EH (cell line): ENCODE data around the gene COL18A1.
A peak's percentile ranks its signal among the peaks of the same experiment; 100 is the strongest.

Experiments
- DNase-seq: peaks from one replicate; pipeline ENCODE4 v3.0.0-alpha.2; 2015; ENCODE audit warnings: low read depth

Gene COL18A1

DNA sequence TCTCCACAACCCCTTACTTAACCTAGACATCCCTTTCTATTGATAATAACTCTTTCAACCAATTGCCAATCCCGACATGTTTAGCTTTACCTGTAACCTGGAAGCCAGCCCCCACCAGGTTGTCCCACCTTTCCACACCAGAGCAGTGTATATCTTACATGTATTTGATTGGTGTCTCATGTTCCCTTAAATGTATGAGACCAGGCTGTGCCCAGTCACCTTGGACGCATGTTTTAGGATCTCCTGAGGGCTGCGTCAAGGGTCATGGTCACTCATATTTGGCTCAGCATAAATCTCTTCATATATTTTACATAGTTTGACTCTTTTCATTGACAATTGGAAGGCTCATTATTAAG lies 142.6 kb downstream of the COL18A1 start:
- no peak for DNase-seq

DNA sequence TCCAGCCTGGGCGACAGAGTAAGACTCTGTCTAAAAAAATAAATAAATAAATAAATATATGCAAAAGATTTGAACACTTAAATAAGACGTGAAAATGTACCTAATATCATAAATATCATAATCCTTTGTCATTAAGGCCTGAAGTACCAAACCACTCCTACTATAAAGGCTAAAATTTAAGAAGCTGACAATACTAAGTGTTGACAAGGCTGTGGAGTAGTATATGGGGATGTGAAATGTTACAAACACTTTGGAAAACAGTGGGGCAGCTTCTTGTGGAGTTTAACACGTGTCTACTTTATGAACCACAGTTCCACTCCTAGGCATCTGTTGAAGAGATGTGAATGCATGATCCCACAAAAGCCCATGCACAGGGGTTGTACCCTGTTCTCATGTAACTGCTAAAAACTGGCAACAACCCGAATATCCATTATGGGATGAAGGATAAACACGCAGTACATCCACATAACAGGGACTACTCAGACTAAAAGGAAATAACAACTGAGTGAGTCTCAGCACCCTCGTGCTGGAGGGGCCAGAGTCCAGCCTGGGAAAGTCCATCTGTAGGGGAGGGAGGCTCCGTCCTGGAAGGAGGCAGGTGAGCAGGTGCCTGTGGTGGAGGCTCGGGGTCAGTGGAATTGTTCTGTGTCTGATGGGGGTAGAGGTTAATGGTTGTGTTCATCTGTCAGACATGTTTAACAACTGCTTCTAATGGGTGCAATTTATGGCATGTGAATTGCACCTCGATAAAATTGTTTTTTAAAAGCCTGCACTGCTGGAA lies 143.9 kb downstream of the COL18A1 start:
- DNase-seq = no peak

DNA sequence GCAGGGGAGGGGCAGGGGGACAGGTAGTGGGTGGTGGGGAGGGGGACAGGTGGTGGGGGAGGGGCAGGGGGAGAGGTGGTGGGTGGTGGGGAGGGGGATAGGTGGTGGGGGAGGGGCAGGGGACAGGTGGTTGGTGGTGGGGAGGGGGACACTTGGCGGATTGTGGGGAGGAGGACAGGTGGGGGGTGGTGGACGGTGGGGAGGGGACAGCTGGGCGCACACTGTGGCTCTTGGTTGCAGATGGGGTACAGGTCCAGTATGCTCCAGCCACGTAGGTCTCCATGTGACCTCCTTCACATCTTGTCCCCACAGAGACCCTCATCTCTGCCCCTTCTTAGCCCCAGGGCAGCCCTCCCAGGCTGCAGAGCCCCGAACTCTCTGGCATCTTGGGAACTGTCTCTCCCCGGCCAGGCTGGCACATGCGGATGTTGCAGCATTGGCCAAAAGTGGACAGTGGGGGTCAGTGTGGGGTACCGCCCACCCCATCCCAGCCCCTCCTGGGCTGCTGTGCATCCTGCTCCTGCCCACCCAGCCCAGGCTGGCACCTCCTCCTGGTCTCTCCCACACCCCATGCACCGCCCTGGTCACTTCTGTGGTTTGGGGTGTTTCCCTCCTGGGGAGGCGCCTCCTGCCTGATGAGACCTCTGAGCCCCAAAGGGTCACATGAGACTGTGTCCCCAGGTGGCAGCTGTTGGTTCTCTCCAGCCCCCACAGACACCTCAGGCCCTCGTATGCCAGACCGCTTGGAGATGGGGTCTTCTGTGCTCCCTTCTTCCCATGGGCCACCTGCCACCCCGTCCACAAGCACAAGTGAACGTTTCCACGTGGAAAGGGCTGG lies 144.9 kb downstream of the COL18A1 start:
- DNase-seq = no peak

DNA sequence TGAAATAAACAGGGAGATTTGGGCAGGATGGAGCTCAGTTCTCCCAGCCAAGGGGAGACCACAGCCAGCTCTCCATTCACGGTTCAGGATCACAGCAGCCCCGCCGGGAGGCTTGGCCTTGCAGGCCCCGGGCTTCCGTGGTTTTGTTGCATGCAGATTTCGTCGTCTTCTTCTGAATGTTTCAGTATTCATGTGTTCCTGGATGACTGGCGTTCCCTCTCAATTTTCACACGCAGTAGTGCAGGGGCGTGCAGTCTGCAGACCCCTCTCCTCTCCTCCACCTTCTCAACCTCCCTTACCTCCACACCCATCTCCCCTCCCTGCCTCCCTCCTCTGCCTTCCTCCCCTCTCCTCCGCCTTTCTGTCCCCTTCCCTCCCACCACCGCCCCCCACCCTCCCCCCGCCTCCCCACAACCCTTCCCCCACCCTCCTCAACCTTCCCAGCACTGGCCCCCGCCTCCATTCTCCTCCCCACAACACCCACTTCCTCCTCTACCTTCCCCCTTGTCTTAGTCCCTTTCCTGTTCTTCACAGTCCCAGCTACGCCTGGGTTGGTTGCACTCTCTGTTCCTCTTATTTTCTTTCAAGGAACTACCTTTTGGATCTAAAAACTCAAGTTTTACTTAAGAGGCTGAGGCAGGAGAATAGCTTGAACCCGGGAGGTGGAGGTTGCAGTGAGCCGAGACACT lies 145.7 kb downstream of the COL18A1 start:
- peak; percentile 13 for DNase-seq

DNA sequence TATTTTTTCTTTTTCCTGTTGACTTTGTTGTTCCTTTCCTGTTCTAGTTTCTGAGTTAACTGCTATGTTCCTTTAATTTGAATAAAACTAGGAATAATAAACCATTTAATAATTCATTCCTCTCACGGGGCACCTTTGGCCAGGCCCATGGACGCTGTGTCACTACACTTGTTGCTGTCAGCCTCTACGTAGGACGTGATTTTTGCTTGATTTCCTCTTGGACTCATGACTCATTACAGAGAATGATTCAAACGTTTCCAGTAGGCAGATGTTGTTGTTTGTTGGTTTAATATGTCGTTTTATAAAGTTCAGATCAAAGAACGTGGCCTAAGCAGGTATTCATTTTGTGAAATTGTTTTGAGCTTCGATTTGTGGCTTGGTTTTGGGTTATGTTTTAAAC lies 146.4 kb downstream of the COL18A1 start:
- peak; percentile 81 for DNase-seq

DNA sequence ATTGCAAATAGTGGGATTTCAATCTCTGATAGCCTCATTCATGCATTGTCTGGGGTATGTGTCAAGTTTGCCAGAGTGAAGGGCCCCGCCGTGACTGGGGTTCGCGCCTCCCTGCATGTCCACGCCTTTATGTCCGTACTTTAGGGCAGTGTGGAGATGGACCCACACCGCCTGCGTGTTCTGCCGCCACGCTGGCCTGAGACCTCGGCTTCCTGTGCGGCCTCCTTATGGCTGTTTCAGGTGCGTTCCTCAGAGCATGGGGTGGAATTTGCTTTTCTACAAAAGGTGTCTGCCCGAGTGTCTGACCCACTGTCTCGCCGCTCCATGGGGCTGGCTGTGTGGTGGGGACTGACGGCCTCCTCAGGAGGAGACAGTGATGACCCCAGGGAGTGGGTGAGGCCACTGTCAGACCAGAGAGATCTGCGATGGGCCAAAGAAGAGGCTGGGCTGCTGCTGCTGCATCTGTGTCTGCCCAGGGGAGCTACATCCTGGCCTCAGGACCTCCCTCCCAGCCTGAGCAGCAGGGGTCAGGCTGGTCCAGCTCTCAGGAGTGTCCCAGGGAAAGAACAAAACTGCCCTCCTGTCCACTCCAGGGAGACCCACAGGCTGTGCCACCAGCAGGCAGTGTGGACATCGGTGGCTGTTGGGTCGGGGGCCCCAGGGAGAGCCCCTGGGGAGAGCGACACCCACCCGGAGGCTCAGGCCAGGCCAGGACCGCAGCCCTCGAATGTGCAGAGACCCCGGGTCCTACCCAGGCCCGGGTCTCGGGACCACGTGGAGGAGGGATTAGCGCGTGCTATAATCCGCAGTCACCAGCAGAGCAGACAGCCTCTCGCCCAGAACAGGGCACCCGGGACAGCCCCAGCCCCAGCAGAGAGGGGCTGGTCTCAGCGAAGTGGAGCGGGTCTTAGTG lies 147.1 kb downstream of the COL18A1 start:
- DNase-seq = no peak

DNA sequence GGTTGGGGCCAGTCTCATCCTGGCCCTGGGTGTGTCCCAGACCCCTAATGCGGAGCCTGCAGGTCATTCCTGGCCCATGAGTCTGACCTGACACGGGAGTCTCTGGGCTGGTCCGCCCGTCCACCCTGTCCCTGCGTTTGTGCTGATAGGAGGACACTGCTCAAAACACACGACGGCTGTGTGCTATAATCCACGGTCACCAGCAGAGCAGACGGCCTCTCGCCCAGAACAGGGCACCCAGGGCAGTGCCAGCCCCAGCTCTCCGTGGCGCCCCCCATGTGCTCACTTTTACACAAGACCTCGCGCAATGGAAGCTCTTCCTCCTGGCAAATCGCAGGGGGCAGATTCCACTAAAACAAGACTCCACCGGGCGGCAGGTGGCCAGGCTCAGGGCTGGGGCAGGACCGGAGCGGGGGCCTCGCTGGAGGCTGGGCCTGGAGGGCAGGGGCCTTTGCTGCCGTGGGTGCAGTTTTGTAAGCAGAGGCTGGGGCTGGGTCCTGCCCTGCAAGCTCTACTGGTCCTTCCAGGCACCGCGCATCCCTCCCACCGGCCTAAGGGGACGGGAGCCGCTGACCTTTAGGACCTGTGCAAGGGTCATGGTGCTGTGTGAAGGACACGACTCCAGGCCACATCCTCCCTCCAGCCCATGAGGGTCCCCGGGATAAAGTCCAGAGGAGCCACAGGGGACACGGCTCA lies 147.9 kb downstream of the COL18A1 start:
- no peak for DNase-seq

DNA sequence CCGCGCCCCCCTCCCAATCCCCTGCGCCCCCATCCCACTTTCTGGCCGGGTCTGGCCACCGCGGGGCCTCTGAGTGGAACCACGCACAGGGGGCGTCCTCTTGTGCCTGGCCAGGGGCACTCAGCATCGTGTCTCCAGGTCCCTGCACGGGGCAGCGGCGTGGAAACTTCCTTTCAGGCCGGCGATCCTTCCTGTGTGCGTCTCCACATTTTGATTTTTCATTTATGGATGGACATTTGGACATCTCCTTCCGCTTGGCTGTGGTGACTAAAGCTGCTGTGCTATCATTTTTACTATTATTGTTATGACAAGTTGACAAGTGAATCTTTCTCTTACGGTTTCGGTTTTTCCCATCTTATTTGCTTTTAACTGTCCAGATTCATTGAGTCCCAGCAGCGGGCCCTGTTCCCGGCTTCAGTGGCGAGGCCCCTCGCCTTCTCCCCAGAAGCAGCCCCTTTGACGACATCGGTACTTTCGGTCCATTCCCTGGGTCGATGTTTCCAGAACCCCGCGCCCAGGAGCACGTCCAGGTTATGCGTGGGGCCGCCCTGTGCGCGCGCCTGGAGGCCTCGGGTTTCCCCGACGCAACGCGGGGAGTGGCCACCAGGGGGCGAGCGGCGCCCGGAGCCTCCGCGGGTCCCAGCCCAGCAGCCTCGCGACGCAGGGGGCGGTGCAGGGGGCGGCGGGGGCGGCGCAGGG lies 149.7 kb downstream of the COL18A1 start:
- peak; percentile 63 for DNase-seq

DNA sequence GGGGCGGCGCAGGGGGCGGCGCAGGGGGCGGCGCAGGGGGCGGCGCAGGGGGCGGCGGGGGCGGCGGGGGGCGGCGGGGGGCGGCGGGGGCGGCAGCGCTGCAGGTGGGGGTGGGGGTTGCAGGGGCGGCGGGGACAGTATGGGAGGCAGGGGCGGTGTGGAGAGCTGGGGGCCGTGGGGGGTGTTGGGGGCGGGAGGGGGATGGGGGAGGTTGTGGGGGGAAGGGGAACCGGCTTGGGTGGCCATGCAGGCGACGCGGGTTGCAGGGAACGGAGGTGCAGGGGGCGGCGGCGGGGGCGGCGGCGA lies 150.2 kb downstream of the COL18A1 start:
- no peak for DNase-seq

DNA sequence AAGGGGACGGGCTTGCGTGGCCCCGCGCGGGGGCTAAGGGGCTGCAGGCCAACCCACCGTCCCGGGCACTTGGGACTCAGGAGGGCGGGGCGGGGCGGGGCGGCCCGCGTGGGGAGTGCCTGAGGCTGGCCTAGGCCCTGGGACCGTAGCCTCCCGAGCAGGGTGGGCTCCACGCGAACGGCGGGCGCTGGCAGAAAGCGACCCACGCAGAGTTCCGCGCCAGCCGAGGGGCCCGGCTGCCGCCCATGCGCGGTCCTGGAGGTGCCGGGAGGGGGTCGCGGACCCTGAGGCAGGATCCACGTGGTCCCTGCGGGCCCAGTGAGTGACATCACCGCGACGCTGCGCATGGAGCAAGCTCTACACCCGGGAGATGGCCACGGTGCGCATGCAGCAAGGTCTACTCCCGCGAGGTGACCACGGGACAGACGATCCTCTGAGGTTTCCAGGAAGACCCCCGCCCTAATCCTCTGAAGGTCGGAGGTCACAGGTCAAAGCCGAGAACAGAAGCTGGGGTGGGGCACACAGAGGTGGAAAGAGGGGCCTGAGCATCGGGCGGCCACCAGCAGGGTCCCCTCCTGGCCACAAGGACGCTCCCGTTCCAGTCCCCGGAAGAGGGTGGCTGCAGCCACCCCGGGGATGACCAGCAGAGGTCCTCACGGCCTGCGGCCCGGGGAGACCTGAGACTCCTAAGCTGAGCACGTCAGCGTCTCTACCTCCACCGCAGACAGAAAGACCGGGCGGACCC lies 150.8 kb downstream of the COL18A1 start:
- peak; percentile 77 for DNase-seq

DNA sequence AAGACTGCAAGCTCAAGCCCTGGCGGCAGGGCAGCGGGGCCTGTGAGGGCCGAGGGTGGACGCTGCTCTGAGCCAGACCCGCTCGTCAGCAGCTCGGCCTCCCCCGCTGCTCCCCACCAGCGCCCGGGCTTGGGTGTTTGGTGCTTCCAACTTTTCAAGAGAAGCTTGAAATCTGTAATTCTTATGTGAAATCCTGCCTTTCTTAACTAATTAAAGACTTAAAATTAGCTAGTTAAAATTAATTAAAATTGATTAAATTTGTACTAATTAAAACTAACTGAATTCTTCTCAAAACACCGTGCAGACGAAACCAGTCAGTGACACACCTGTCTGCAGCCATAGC lies 151.3 kb downstream of the COL18A1 start:
- DNase-seq = no peak

DNA sequence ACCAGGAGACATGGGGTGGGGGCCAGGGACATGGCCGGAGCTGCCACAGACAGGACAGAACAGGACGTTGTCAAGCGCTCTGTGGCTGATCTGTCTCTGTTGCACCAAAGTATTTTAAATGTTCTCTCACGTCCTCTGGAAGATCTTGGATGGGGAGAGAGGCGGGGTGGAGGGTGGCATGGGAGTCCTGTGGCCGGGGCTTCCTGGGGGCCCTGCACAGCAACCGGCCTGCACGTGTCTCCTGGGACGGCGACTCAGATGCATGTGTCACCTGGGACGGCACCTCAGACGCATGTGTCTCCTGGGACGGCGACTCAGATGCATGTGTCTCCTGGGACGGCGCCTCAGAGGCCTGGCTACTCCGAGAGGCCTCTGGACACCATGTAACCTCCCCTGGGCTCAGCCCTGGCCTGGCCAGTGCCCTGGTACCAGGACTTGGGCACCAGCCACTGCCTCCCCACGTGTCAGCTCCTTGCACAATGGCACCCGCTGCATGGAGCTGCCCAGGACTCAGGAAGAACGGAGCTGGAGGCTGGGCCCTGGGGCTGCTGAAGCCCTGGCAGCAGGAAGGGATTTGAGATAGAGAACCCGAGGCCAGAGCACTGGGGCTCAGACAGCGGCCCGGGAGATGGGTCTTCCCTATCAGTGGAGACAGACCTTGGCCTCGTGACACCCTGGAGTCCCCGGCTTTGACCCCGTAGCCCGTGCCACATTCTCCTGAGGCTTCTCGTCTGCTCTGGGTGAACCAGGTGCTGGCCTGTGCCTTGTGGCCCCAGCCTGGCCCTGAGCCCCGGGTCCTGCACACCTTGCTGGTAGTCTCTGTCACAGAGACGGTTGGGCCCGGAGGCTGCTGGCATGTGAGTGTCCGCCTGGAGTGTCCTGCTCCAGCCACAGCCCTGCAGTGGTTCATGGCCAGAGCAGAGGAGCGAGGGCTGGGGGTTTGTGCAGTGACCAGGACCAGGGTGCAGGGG lies 152.0 kb downstream of the COL18A1 start:
- DNase-seq = no peak

DNA sequence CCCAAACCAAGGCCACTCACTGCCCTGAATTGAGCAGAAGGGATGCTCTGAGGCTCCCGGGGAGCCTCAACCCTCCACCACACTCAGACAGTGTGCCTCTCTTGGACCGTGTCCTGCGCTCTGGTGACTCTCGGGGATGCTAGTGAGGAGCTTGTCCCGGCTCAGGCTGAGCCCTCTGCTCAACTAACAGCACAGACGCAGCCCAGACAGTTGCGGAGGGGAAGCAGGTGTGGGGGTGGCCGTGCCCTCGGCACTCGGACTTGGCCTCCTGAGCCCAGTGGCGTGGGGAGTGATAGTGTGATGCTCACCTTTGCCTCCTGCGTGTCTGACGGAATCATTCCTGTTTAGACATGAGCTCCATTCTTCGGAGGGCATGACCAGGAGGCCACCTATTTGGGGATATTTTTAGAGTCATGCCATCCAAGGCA lies 152.7 kb downstream of the COL18A1 start:
- DNase-seq = no peak

DNA sequence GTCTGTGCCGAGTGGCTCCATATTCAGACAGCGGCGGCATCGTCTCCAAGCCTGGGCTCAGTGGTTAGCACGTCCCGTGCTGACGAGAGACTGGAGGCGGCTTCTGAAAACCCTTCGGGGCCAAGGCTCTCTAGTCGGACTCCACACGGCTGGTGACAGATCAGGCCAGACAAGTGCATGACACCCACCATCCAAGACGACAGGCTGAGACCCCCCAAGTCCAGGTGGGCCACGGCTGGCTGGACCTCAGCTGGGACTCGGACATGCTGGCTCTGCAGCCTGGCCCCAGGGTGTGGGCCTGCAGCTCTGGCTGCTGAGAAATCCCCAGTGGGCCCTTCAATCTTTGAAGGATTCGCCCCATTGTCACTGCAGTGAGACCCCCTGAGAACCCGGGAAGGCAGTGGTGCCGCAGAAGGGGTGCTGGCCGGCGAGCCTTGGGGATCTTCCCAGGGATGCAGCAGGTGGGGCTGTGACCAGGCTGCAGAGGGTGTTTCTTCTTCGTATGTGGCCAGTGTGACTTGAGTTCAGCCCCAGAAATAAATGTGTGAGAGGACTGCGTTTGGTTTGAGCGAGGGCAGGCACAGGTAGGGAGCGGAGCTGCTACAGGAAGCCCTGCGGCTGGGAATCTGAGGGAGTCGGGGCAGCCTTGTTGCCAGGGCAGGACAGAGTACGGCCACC lies 153.2 kb downstream of the COL18A1 start:
- DNase-seq = no peak

DNA sequence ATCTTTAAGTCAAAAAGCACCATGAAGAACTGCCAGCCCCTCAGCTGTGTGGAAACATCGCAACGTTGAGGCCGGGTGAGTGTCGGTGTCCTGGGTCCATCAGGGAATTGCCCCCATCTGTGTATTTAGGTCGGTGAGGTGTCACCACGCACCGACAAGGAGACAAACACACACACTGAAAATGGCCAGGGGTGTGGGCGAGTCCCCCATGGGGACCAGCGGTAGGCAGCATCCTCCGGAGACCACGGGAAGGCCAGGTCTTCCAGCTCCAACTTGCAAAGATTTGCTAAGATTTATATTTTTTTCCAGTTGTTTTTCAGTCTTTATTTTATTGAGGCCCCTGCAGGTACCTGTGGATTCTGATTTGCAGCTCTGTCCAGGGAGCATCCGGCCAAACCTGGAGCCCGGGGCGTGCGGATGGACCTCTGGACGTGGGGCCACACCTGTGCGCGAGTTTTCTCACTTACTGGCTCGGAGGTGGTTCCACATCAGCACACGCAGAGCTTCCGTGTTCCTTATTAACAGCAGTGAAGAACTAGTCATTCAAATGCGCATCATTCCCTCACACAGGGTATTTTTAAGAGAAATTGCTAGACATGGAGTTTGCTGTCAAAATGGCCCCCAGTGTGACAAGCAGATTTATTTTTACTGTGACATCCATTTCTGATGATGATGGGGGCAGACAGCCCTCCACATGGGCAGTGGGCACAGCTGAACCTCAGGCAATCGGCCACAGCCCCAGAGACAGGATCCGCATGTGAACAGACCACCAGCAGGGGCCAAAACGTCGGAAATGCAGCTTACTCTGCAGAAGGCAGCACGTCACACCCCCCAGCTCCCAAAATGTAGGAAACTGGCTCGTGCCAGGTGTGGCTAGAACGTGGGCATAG lies 154.5 kb downstream of the COL18A1 start:
- no peak for DNase-seq

DNA sequence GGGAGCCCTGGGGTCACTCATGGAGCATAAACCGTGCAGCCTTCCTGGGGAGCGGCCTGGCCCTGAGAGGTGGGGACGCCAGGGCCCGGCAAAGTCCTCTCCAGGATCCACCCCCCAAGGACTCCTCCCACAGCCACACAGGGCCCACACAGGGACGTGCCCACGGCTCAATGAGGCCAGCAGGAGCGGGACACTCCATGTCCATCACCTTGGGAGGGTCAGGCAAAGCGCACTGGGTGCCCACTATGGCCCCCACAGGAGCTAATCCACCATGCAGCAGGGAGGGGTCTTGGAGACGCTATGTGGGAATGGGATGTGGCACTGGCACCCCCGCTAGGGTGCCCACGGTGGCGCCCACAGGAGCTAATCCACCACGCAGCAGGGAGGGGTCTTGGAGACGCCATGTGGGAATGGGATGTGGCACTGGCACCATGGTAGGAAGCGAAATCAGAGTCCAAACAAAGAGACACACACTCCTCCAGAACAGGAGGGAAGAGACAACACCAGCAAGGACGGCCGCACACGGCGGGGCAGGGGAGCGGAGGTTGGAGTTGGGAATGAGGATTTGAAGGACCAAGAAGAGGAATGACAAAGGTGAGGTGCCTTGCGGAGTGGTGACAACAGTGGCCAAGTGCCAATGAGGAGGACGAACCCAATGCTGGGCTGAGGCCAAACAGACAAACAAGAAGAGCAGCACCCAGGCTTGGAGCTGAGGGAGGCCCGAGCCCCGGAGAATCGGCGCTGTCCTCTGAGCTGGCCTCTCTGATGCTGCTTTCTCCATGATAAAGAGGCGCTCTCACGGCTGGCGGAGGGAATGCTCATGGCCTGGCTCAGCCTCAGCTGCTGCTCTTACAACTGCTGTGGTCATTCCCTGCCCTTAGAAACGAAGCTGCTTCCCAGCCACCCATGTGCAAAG lies 155.4 kb downstream of the COL18A1 start:
- no peak for DNase-seq
